ENCODE data around the gene MCTP2.
"Not testable (repeated sequence)": the region's sequence is repeated elsewhere in the genome, so short reads cannot be mapped to it uniquely, and the experiment has no call there.

Gene MCTP2

GRCh38 chr15:94455297-94455696 lies 223.9 kb downstream of the MCTP2 start:
- DNase-seq (ENCODE audit: low read depth): no peak

GRCh38 chr15:94456226-94456625 lies 224.9 kb downstream of the MCTP2 start:
- no peak for DNase-seq (ENCODE audit: low read depth)

- DNase-seq (ENCODE audit: low read depth): no peak
Observed at GRCh38 chr15:94457661-94458060, 226.3 kb downstream of the MCTP2 start.

GRCh38 chr15:94460624-94461023 lies 229.3 kb downstream of the MCTP2 start:
- DNase-seq (ENCODE audit: low read depth): no peak

GRCh38 chr15:94467034-94467433 lies 235.7 kb downstream of the MCTP2 start:
- DNase-seq (ENCODE audit: low read depth): no peak

GRCh38 chr15:94470492-94470891 lies 239.1 kb downstream of the MCTP2 start:
- no peak for DNase-seq (ENCODE audit: low read depth)

GRCh38 chr15:94476686-94477085 lies 245.3 kb downstream of the MCTP2 start:
- no peak for DNase-seq (ENCODE audit: low read depth)

- DNase-seq (ENCODE audit: low read depth): no peak
Observed at GRCh38 chr15:94477913-94478553, 246.7 kb downstream of the MCTP2 start.

GRCh38 chr15:94478763-94479162 lies 247.4 kb downstream of the MCTP2 start:
- DNase-seq (ENCODE audit: low read depth): no peak

GRCh38 chr15:94480289-94480834 lies 249.0 kb downstream of the MCTP2 start:
- DNase-seq (ENCODE audit: low read depth): no peak

- DNase-seq (ENCODE audit: low read depth): no peak
Observed at GRCh38 chr15:94485148-94485719, 253.9 kb downstream of the MCTP2 start.

GRCh38 chr15:94487635-94488034 lies 256.3 kb downstream of the MCTP2 start:
- no peak for DNase-seq (ENCODE audit: low read depth)

GRCh38 chr15:94493176-94493575 lies 261.8 kb downstream of the MCTP2 start:
- DNase-seq (ENCODE audit: low read depth): no peak

- not testable (repeated sequence) for DNase-seq (ENCODE audit: low read depth)
Observed at GRCh38 chr15:94493586-94493985, 262.2 kb downstream of the MCTP2 start.

GRCh38 chr15:94494732-94495131 lies 263.4 kb downstream of the MCTP2 start:
- DNase-seq (ENCODE audit: low read depth): no peak

- no peak for DNase-seq (ENCODE audit: low read depth)
Observed at GRCh38 chr15:94503293-94503692, 271.9 kb downstream of the MCTP2 start.

- DNase-seq (ENCODE audit: low read depth): no peak
Observed at GRCh38 chr15:94509259-94509658, 277.9 kb downstream of the MCTP2 start.

GRCh38 chr15:94522125-94522524 lies 290.8 kb downstream of the MCTP2 start:
- DNase-seq (ENCODE audit: low read depth): no peak

- DNase-seq (ENCODE audit: low read depth): no peak
Observed at GRCh38 chr15:94523873-94524272, 292.5 kb downstream of the MCTP2 start.

GRCh38 chr15:94524565-94524964 lies 293.2 kb downstream of the MCTP2 start:
- DNase-seq (ENCODE audit: low read depth): no peak

- no peak for DNase-seq (ENCODE audit: low read depth)
Observed at GRCh38 chr15:94526071-94526689, 294.8 kb downstream of the MCTP2 start.

GRCh38 chr15:94532226-94532625 lies 300.9 kb downstream of the MCTP2 start:
- DNase-seq (ENCODE audit: low read depth): no peak
